ENCODE measurements around the gene TNRC18.
A peak's percentile ranks its signal among the peaks of the same experiment; 100 is the strongest.
"Not testable (repeated sequence)": the region's sequence is repeated elsewhere in the genome, so short reads cannot be mapped to it uniquely, and the experiment has no call there.

TNRC18 gene

GRCh38 chr7:5287802-5288201 is 135.8 kb downstream of the TNRC18 start:
- no peak for DNase-seq

- not testable (repeated sequence) for DNase-seq
Measured at GRCh38 chr7:5287373-5287772, 136.3 kb downstream of the TNRC18 start.

- no peak for DNase-seq
Measured at GRCh38 chr7:5286933-5287332, 136.7 kb downstream of the TNRC18 start.

- DNase-seq = peak in 1 of 2 donors; percentile 40
Measured at GRCh38 chr7:5284304-5285281, 139.0 kb downstream of the TNRC18 start.

GRCh38 chr7:5283421-5284303 is 140.0 kb downstream of the TNRC18 start:
- no peak for DNase-seq

GRCh38 chr7:5282543-5283316 is 140.9 kb downstream of the TNRC18 start, which contains the start of gene SLC29A4:
Gene SLC29A4, plus strand, starts transcription at chr7:5282943. Its CDS starts 4,874 bp downstream, at chr7:5287817.
- DNase-seq = peak in 1 of 2 donors; percentile 47

- not testable (repeated sequence) for DNase-seq
Measured at GRCh38 chr7:5281598-5282500, 141.8 kb downstream of the TNRC18 start.

- DNase-seq = no peak
Measured at GRCh38 chr7:5279734-5280133, 143.9 kb downstream of the TNRC18 start.

- no peak for DNase-seq
Measured at GRCh38 chr7:5278766-5279165, 144.9 kb downstream of the TNRC18 start.

- DNase-seq = no peak
Measured at GRCh38 chr7:5276611-5277010, 147.0 kb downstream of the TNRC18 start.

- not testable (repeated sequence) for DNase-seq
Measured at GRCh38 chr7:5276123-5276522, 147.5 kb downstream of the TNRC18 start.

- DNase-seq = not testable (repeated sequence)
Measured at GRCh38 chr7:5275510-5275909, 148.1 kb downstream of the TNRC18 start.

- not testable (repeated sequence) for DNase-seq
Measured at GRCh38 chr7:5274985-5275431, 148.6 kb downstream of the TNRC18 start.

- no peak for DNase-seq
Measured at GRCh38 chr7:5274441-5274840, 149.2 kb downstream of the TNRC18 start.

GRCh38 chr7:5273831-5274405 is 149.7 kb downstream of the TNRC18 start:
- not testable (repeated sequence) for DNase-seq

- no peak for DNase-seq
Measured at GRCh38 chr7:5270788-5271187, 152.8 kb downstream of the TNRC18 start.

GRCh38 chr7:5269992-5270657 is 153.5 kb downstream of the TNRC18 start:
- DNase-seq = not testable (repeated sequence)

- DNase-seq = not testable (repeated sequence)
Measured at GRCh38 chr7:5267829-5268228, 155.8 kb downstream of the TNRC18 start.

GRCh38 chr7:5266191-5267028 is 157.2 kb downstream of the TNRC18 start:
- DNase-seq = no peak

Measured in hippocampal formation (tissue), 2 donors.